B cell (primary cell): ENCODE results near the gene WDR6. TPM values are rescaled to one million over a fixed set of nuclear protein-coding genes. Genes with fewer than 3 reads are reported as not detected.
A peak's percentile ranks its signal among the peaks of the same experiment; 100 is the strongest.

Experiments
- ATAC-seq: fragments of 200-7000 bp; cut with Tn5 transposase; one replicate; pipeline ENCODE4 v1.10.0; 2021; ENCODE audit warnings: low read depth, mild to moderate bottlenecking, moderate number of reproducible peaks, moderate library complexity
- CTCF ChIA-PET: fragments of 350-600 bp; sonication (Branson Sonifier 250); formaldehyde crosslinking; loops from one replicate; lab custom pipeline; 2021; ENCODE audit warnings: antibody characterized with exemption, inconsistent platforms; lab: Charles Lee
- POLR2A ChIA-PET: fragments of 350-600 bp; sonication (Branson Sonifier 250); formaldehyde crosslinking; loops from one replicate; lab custom pipeline; 2021; ENCODE audit warnings: antibody characterized with exemption; lab: Charles Lee
- DNase-seq: peaks from one replicate; pipeline ENCODE4 v3.0.0; 2013
- H2AFZ ChIP-seq: 2 replicates; pipeline ENCODE4 v1.6.1; 2012; ENCODE audit warnings: mild to moderate bottlenecking, low read depth, low read length; ENCODE audit not compliant: insufficient read depth, poor library complexity, severe bottlenecking
- H3K27ac ChIP-seq, 2 donors: 1 replicate in 1 of 2; 2 replicates in 1 of 2; pipeline ENCODE4 v1.5.1; 2012 to 2013; ENCODE audit warnings: low read length in 2 of 2, mild to moderate bottlenecking in 2 of 2, moderate library complexity in 1 of 2
- H3K27me3 ChIP-seq, 4 experiments: fragments of 200-600 bp in 1 of 4; sonication (generic) in 1 of 4; replicated peaks in 1 of 4; 1 replicate in 2 of 4; 2 replicates in 2 of 4; pipeline versions ENCODE4 v1.6.1 to v1.7.0; 2013 to 2016; ENCODE audit warnings: low read length in 3 of 4, mild to moderate bottlenecking in 2 of 4, mixed read lengths in 1 of 4, moderate library complexity in 1 of 4; ENCODE audit not compliant: insufficient read depth in 4 of 4, control insufficient read depth in 3 of 4; ENCODE audit errors: control extremely low read depth in 1 of 4
- H3K36me3 ChIP-seq, 2 experiments: replicated peaks in 1 of 2; 1 replicate in 1 of 2; 2 replicates in 1 of 2; pipeline versions ENCODE4 v1.6.1 to v1.7.1; 2013; ENCODE audit warnings: low read length in 1 of 2; ENCODE audit not compliant: insufficient read depth in 2 of 2, control insufficient read depth in 1 of 2; ENCODE audit errors: control extremely low read depth in 1 of 2, extremely low read depth in 1 of 2
- H3K4me1 ChIP-seq, 2 donors: fragments of 200-600 bp in 1 of 2; sonication (generic) in 1 of 2; 1 replicate in 1 of 2; 2 replicates in 1 of 2; pipeline versions ENCODE4 v1.5.1 to v1.6.1; 2013 to 2017; ENCODE audit warnings: low read length in 2 of 2; ENCODE audit not compliant: control insufficient read depth in 2 of 2, insufficient read depth in 2 of 2
- H3K4me2 ChIP-seq: replicated peaks from 2 replicates; pipeline ENCODE3; 2012; ENCODE audit warnings: mild to moderate bottlenecking, low read depth, low read length; ENCODE audit not compliant: poor library complexity, severe bottlenecking
- H3K4me3 ChIP-seq, 5 experiments: fragments of 200-600 bp in 1 of 5; sonication (generic) in 1 of 5; 1 replicate in 3 of 5; 2 replicates in 2 of 5; pipeline versions ENCODE4 v1.5.1 to v1.7.0; 2011 to 2016; ENCODE audit warnings: low read length in 4 of 5, mild to moderate bottlenecking in 4 of 5, low read depth in 2 of 5, control low read depth in 1 of 5, moderate library complexity in 1 of 5; ENCODE audit not compliant: insufficient read depth in 1 of 5; ENCODE audit errors: control extremely low read depth in 1 of 5, extremely low read depth in 1 of 5
- H3K79me2 ChIP-seq: fragments of 200-600 bp; sonication (generic); one replicate; pipeline ENCODE4 v1.6.0; 2016; ENCODE audit warnings: low read length; ENCODE audit not compliant: control insufficient read depth, insufficient read depth
- H3K9ac ChIP-seq: fragments of 200-600 bp; sonication (generic); 2 replicates; pipeline ENCODE4 v1.6.1; 2017; ENCODE audit warnings: mild to moderate bottlenecking, low read length, moderate library complexity
- H3K9me3 ChIP-seq, 3 donors: one replicate each; pipeline versions ENCODE4 v1.6.1 to v1.7.1; 2013; ENCODE audit warnings: low read length in 2 of 3; ENCODE audit not compliant: control insufficient read depth in 2 of 3, insufficient read depth in 1 of 3; ENCODE audit errors: control extremely low read depth in 1 of 3
- H4K20me1 ChIP-seq: 2 replicates; pipeline ENCODE4 v1.6.0; 2012; ENCODE audit warnings: mild to moderate bottlenecking, low read length; ENCODE audit not compliant: insufficient read depth, control insufficient read depth, poor library complexity, severe bottlenecking
- H3K27ac Mint-ChIP-seq: one replicate; pipeline ENCODE4 v1.8.0; 2021; ENCODE audit warnings: mixed read lengths
- H3K27me3 Mint-ChIP-seq: one replicate; pipeline ENCODE4 v1.8.0; 2021; ENCODE audit warnings: mixed read lengths
- H3K4me1 Mint-ChIP-seq: one replicate; pipeline ENCODE4 v1.8.0; 2021; ENCODE audit warnings: mixed read lengths
- H3K4me3 Mint-ChIP-seq: one replicate; pipeline ENCODE4 v1.8.0; 2021; ENCODE audit warnings: mixed read lengths
- H3K9me3 Mint-ChIP-seq: one replicate; pipeline ENCODE4 v1.8.0; 2022; ENCODE audit warnings: mixed read lengths; ENCODE audit not compliant: insufficient read depth
- EZH2 ChIP-seq: IDR thresholded peaks from 2 replicates; pipeline ENCODE4 v1.6.1; 2012; ENCODE audit warnings: borderline replicate concordance, low read depth, mild to moderate bottlenecking, moderate library complexity, low read length; ENCODE audit not compliant: insufficient read depth, poor library complexity, severe bottlenecking
- WGBS: methylation state at CpG from one replicate; pipeline ENCODE4 v1.1.5; 2013; ENCODE audit warnings: missing lambda C conversion rate; ENCODE audit not compliant: insufficient coverage; 5-methylcytosine and 5-hydroxymethylcytosine counted together
- intact Hi-C: fragments of 100-400 bp; cut with micrococcal nuclease; formaldehyde crosslinking; loops from one replicate; pipeline ENCODE4 v1.10.0; 2022
- polyA plus RNA-seq: library from polyadenylated mRNA; depleted of rRNA; stranded (reverse); fragments of >200 nt; gene quantifications from 2 replicates; pipeline ENCODE4 v1.2.3, GENCODE V29; 2012
- total RNA-seq, 2 donors: library from RNA; stranded (reverse); fragments of 120-200 nt in 1 of 2; gene quantifications; 1 replicate in 1 of 2; 2 replicates in 1 of 2; pipeline versions ENCODE4 v1.2.3 to v1.2.4, GENCODE V29; 2013 to 2022
- TF ChIP-seq, protein P1 (sequence below): fragments of 200-600 bp; IDR thresholded peaks from one replicate; pipeline ENCODE4 v1.8.0; 2022; ENCODE audit warnings: antibody characterized with exemption, mild to moderate bottlenecking

The WDR6 gene
- total and polyA plus RNA-seq, 2 donors (not counting 1 experiment from before 2014, with no cell fraction given): 287 to 317 TPM

DNA sequence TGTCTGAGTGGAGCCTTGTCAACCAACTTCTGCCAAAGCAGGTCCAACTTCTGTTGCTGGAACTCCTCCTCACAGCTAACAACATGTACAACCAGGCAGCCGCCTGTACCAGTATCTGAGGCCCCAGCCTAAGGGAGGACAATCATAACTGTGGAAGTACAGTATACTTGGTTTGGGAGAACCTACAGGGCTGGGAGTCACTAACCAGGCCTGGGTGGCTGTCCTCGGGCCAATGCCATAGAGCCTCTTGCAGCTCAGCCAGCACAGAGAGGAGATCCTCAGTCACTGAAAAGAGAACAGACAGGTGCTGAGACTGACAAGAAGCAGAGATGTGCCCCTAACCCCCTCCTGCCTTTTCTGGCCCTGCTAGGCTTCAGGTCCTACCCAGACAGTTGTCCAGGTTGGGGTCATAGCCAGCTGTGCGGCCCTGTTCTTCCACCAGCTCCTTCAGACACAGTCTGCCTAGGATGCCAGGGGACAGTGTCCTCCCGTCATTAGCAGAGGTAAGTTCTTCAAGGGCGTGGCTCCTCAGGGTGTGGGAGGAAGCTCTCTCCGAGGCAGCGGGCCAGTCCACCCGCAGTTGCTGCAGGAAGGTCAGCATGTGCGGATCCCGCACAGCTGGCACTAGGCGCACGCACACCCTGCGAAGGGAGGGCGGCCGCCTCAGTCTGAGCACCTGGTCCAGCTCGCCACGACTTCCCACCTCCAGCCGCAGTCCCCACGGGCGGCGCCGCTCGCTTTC is 10.2 kb downstream of the WDR6 start:
- intact Hi-C loops: no loop called here
- no peaks in the 10 kb centered on the region for H3K27me3 Mint-ChIP-seq
- H3K4me3 ChIP-seq: peak overlapping the region; percentile 70 to 89 (median 82)

More for the DNA sequence above, 10.2 kb downstream of the WDR6 start:
- DNase-seq (peak; percentile 37), ATAC-seq (no peak)
- peak overlapping the region; percentile 91 for H3K4me2 ChIP-seq
- peaks cover 34% of the 10 kb centered on the region for H4K20me1 ChIP-seq
- Mint-ChIP-seq H3K4me3 (peak overlapping the region; percentile 93), H3K27ac (peak overlapping the region; percentile 77), H3K9me3 (no peaks in the 10 kb centered on the region), H3K4me1 (peaks cover 44% of the 10 kb centered on the region)
- H3K9me3 ChIP-seq: no peaks in the 10 kb centered on the region
- H3K4me1 ChIP-seq: peaks cover 24 to 34% of the 10 kb centered on the region in 2 donors
- peak overlapping the region; percentile 27 to 73 for H3K27ac ChIP-seq
- peak overlapping the region; percentile 87 for H2AFZ ChIP-seq
- H3K27me3 ChIP-seq: no peaks in the 10 kb centered on the region
- TF ChIP-seq EZH2: no peak
- TF ChIP-seq, protein P1, sequence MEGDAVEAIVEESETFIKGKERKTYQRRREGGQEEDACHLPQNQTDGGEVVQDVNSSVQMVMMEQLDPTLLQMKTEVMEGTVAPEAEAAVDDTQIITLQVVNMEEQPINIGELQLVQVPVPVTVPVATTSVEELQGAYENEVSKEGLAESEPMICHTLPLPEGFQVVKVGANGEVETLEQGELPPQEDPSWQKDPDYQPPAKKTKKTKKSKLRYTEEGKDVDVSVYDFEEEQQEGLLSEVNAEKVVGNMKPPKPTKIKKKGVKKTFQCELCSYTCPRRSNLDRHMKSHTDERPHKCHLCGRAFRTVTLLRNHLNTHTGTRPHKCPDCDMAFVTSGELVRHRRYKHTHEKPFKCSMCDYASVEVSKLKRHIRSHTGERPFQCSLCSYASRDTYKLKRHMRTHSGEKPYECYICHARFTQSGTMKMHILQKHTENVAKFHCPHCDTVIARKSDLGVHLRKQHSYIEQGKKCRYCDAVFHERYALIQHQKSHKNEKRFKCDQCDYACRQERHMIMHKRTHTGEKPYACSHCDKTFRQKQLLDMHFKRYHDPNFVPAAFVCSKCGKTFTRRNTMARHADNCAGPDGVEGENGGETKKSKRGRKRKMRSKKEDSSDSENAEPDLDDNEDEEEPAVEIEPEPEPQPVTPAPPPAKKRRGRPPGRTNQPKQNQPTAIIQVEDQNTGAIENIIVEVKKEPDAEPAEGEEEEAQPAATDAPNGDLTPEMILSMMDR: no peak
- 9% methylated on average over 22 of the region's 23 CpGs for WGBS
- POLR2A ChIA-PET: interaction anchor here (0.6 to 6.4 kb wide), 7 partner anchors 8 to 1072 kb away, joined by 3 to 116 read pairs (median 4); partner anchors contain the start of genes QRICH1, RBM5, USP19 and WDR6
- H3K9ac ChIP-seq: peak overlapping the region; percentile 82
- H3K36me3 ChIP-seq: peaks cover 1 to 32% of the 10 kb centered on the region in 2 experiments
- H3K79me2 ChIP-seq: peaks cover 38% of the 10 kb centered on the region
- CTCF ChIA-PET: interaction anchor here (1.2 to 2.2 kb wide), 6 partner anchors 8 to 31 kb away, joined by 4 to 13 read pairs (median 6); partner anchors contain the start of genes IMPDH2, P4HTM and WDR6
